Stimulated activated CD8-positive, alpha-beta memory T cell treated with anti-CD3 and anti-CD28 coated beads, Interleukin-2, amount 100 ng/mL, for 48 hours (primary cell): ENCODE measurements around the gene RPUSD4.

Experiments
- DNase-seq, 2 donors: peaks; one replicate each; pipeline ENCODE4 v3.0.0-alpha.2; 2020; ENCODE audit warnings: low read depth in 2 of 2

RPUSD4 gene

DNA sequence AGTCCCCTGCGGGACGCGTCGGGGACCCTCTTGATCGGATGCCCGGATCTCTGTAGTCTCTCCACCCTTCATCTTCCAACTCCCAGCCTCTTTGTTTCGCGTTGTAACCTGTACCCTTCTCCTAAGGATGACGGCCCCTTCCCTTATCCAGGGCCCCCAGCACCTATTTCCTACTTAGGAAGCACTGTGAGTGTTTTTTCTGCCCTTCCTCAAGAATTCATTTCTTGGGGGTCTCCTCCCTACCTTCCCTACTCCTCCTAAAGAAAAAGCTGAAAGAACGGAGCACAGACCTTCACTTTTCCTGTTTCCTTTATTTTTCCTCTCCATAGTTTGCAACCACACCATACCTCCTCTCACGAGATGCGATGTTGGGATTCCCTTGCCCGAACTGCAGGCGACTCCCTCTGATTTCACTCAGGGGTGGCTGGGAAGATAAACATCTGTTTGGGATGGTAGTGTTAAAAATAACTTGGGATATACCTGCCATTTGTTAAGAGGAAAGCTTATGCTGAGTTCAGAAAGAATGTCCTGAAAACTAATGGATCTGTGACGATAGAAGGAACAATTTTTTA, 725 bp upstream of the RPUSD4 start:
- no peak for DNase-seq

GRCh38 chr11:126210871-126211235, 597 bp downstream of the RPUSD4 start:
- no peak for DNase-seq

DNA sequence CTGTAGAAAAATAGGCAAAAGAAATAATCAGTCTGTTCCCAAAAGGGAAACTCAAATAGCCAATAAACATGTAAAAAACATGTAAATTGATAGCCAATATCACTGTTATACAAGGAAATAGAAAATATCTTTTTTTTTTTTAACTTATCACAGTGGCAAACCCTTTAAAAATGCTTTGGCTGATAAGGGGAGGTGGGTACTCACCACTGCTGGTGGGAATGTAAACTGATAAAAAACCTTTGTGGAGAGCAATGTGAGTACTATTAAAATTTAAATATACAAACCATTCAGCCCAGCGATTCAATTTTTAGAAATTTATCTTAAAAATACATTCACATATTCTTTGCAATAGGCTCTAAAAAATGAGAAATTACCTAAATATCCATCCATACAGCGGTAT, 3.6 kb downstream of the RPUSD4 start:
- DNase-seq: no peak

DNA sequence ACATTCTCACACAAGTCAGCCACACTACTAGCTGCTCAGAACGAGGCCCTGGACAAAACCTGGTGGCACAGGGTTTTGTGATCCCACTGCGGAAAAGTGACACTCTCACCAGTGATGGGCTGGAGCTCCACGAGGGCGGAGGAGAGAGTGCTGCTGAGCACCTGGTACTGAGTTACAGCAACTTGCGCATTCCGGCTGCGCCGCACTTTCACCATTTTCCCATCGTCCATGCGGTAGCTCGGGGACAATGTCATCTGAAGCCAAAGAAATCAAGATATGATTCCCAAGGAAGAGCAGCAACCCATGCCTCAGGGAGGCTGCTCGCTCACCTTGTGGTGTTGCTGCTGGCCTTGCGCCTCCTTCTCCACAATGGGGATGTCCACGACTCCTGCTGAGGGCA, 6.1 kb downstream of the RPUSD4 start:
- no peak for DNase-seq

DNA sequence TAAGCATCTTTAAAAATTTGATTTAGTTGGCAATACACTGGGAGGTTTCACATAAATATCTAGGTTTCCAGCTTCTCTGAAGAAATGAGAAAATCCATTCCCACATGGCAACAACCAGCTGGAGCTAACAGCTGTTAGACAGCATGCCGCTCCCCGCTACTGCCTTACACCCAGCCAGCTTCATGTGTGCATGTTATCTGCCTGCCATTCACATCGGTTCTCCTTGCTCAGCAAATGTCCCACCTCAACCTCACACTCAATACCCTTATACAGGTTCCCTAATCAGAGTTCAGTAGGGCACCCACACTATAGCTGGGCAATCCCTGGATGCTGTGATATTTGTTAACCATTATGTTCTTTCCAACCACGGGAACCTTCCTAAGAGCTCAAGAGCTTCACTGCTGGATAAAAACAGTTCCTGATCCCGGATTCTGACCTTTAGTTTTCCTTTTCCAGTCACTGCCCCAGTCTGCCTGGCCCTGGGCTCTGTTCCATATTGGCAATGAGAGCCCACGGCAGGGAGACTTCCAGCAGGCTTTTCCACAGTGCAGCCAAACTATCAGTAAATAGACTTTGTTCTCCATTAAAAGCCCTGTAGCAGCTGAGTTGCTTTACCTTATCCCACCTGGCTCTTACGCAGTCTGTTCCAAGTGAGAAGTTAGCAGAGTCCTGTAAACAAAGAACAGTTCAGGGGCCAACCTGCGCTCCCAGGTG, 8.6 kb downstream of the RPUSD4 start:
- no peak for DNase-seq

DNA sequence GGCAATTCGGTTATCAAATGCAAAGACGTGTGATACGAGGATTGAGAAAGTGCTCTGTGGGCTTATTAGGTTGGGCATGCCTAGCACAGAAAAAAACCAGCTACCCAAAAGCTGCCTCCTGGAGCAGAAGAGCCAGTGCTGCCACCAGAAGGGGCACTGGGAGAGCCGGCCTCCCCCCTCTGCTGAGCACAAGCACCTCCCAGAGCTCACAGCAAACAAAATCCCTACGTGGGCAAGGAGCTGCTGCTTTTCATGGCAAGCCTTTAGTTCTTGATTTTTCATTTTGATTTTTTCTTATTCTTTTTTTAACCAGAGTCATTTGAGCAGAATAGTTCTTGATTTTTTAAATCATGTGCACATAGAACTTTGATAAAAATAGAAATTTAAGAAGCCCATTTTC, 12.8 kb downstream of the RPUSD4 start:
- no peak for DNase-seq

- no peak for DNase-seq
Observed at GRCh38 chr11:126197277-126197939, 14.0 kb downstream of the RPUSD4 start.

- DNase-seq: no peak
Observed at GRCh38 chr11:126195119-126195518, 16.3 kb downstream of the RPUSD4 start.

DNA sequence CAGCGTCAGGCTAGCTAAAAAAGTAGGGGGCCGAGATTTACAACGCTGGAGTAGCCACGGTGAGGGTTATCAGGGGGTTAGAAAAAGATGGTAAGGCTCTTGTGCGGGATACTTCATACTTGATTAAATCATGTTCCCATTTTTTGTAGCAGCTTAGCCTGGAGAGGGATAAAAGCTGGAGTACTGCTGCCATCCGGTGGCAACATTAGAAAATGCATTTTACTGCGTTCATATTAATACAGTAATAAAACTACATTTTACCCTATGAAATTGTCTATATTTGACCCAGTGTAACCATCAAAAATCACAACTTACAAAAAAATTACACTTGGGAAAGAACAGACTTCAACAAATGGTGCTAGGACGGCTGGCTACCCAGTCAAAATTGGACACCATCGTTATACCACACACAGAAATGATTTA, 17.3 kb downstream of the RPUSD4 start:
- DNase-seq: no peak

- DNase-seq: no peak
Observed at GRCh38 chr11:126193038-126193478, 18.4 kb downstream of the RPUSD4 start.

DNA sequence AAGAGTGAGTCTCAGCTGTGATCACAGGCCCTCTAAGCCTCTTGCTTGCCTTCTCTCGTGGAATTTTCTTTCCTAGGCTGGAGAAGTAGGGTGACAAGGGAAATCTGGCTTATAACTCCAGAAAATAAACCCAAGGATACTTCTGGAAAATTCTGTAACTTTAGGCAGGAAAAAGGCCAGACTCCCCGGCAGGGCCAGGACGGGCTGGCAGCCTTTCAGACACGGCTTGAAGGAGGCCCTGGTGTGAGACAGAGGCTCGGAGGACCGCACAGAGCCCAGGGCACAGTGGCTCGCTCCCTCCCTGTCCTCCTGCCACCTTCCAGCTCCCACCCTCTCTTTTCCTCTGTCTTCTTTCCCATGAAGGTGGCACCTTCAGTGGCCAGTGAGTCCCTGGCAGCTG, 19.1 kb downstream of the RPUSD4 start:
- DNase-seq: no peak

DNA sequence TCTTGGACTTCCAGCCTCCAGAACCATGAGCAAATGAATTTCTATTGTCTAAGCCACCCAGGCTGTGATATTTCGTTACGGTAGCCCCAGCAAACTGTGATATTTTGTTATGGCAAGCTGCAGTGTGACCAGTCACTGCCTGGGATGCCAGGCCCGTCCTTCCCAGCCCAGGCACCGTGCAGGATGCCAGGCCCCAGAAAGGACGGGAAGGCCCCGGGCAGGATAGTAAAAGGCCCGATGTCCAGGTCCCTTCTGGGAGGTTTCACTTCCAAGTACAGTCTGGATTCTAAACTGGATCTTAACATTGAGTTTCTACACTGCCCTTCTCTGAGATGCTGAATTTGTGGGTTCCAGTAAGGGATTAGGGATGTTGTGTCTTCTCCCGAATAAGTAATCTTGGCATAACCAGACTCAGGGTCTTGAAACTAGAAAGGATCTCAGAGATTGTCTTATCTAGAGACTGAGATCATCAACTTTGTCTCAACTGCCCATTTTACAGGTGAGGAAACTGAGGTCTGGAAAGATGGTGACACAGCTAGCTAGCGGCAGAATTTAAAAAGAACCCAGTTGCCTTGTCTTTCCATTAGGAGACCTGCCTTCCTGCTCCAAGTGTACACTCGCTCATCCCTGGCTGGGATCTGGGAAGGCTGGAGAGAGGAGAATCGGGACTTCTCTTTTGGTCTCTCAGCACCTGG, 19.9 kb downstream of the RPUSD4 start:
- no peak for DNase-seq

GRCh38 chr11:126190792-126191191, 20.7 kb downstream of the RPUSD4 start:
- no peak for DNase-seq

GRCh38 chr11:126189109-126189929, 22.1 kb downstream of the RPUSD4 start:
- DNase-seq: no peak

- no peak for DNase-seq
Observed at GRCh38 chr11:126188332-126189108, 22.9 kb downstream of the RPUSD4 start.

DNA sequence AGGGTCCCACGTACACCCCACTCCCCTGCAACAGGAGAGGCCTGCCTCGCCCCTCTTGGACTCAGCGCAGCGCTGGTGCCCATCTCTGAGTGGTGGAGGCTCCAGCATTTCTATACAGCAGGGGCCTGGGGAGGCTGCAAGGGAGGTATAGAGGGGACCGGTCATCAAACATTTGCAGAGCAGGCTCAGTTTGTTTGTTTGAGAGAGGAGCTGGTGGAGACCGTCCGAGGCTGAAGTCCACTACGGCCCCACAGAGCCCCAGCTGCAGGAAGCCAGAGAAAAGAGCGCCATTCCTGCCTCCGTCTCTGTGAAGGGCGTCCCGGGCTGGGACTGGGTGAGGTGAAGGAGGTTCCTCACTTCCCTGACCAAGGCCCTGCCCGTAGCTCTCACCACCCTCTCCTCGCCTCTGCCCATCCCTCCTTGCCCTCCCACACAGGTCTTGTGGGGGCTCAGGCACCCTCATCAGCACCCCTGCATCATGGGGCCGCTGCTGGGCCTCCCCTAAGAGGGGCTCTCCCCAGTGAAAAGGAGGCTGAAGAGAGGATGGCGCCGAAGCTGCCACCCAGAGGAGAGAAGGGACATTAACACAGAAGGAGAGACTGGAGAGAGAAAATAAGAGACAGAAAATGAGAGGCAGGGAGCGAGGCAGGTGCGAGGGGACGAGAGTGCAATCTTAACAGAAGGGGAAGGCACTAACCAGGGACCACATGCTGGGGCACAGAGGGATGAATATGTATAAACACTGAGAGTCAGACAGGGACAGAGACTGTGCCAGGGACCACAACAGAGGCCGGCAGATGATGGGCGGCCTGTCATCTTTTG, 24.5 kb downstream of the RPUSD4 start:
- no peak for DNase-seq

GRCh38 chr11:126186025-126186698, 25.3 kb downstream of the RPUSD4 start:
- DNase-seq: no peak

DNA sequence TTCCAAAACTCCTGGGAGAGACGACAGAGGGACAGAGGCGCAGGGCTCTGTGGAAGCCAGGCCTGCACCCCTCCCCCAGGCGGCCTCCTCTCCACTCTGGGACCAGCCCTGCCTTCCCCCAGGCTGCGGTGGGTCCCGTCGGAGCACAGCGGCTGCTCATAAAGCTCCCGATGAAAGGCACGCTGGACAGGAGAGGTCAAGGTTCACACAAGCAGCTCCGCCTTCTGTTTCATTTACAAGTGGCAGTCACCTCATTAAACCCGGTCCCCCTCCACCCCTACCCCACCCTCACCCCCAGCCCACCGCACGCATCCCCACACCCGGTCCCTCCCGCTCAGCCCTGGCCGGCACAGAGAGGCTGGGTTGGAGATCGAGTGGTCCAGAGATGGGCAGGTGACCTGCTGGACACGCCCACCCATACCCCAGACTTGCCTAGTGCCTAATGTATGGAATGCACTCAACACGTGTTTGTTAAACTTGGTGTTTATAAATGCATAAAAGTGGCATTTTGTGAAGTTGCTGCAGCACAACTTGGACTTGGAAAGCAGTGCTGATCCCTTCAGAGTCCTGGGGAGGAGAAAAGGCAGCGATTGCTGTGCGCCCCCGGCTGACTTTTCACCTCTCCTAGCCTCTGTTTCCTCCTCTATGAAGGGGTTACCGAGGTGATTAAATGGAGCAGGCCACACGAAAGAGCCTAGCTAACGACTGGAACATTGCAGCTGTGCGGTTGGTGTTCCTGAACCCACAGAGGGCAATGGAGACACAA, 26.0 kb downstream of the RPUSD4 start:
- DNase-seq: no peak
